NCI-H510A treated with DMSO at 0.1 percent for 48 hours (cell line): Measurements from ENCODE around the gene ZFHX3.

Experiments used
- DNase-seq: peaks from one replicate; lab custom pipeline; 2025; lab: John Stamatoyannopoulos, UW

The ZFHX3 gene

DNA sequence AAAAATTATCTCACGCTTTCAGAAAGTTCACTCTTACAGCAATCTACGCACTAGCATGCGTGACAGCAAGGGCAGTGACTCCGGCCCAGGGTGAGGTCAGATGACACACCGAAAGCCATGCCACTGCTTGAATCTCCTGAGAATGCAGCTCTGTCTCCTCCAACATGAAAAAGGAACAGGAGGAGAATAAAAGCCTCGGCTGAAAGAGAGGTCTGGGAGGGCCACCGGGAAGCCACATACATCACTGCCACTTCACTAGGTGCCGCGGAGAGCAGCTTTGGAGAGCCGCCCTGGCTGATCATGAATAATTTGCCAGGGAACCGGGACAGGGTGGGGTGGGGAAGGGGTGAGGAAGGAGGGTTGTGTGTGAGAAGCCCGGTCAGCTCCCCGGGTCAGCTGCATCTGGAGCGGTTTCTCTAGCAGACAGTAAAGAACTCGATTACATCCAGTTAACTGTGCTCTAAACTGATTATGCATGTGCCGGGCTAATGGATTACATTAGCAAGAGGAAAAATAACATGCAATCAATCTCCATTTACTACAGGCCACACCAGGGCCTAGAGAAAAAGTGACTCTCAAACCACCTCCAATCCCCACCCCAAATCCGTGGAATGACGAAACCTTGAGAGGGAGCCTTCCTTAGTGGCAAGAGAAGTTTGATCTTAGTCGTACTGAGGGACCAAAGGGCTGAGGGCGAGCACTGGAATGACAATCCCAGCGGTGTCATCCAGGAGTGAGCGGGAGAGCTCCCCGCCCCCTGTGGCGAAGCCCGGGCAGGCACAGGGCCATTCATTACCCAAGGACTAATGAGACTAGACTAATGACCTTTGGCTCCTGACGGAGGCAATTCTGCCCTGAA lies 100.3 kb downstream of the ZFHX3 start:
- DNase-seq: no peak

DNA sequence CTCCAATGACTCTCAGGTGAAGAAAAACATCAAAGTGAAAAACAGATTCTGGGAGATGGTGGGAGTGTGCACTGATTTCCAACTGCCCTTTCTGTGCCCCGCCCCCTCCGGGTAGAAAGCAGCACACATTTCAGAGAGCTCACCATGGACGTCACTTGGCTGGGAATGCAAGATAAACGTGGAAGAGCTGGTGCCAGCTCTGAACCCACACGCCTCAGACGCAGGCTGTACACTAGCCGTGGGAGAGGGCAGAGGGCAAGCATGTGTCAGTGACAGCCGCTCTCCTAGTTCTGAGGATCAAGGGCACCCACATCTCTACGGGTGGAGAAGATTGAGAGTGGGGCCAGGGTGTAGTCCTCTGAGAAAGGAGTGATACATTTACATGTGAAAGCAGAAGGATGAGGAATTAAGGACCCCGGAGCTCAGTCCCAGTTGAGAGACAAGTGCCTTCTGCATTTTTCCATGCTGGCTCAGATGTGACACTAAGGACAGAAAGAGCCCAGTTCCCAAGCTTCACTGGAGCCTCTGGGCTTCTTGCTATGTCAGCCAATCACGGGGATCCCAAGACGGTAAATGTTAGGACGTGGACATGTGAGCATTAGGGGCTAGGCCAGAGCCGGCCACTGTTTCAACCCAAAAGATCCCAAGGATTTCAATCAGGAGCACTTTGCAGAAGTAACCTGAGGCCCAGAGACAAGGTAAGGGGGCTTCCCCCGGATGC lies 101.3 kb downstream of the ZFHX3 start:
- DNase-seq: no peak

DNA sequence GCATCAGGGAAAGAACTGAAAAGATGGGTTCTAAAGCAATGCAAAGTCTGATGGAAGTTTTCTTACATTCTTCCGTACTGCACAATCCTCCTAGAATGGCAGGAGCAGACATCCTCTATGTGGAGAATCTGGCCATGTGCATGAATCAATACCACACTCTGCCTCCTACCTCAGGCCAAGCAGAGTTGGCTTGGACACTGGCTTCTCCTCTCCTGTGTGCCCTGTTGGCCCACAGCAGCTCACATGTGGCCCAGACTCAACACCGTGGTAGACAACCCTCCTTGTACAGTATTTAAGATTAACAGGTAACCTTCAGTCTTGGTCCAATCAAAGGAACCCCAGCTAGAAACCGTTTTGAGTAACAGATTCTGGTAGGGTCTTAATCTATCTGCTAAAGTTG lies 101.9 kb downstream of the ZFHX3 start:
- no peak for DNase-seq

DNA sequence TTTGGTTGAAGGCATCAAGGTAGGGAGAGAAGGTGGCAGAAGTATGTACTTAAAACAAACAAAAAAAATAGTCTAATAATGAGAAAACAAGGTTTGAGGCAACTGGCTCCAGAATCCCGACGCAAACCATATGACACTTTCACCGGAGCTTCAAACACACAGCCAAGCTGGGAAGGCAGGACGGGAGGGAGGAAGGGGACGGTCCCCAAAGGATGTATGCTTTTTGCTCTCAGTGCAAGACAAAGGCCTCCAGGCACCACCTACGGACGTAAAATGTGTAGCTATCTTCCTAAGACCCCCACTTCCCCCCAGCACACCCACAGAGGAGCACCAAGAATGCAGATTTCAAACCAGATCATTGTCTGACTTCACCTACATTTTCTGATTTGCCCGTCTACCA lies 102.3 kb downstream of the ZFHX3 start:
- DNase-seq: no peak

DNA sequence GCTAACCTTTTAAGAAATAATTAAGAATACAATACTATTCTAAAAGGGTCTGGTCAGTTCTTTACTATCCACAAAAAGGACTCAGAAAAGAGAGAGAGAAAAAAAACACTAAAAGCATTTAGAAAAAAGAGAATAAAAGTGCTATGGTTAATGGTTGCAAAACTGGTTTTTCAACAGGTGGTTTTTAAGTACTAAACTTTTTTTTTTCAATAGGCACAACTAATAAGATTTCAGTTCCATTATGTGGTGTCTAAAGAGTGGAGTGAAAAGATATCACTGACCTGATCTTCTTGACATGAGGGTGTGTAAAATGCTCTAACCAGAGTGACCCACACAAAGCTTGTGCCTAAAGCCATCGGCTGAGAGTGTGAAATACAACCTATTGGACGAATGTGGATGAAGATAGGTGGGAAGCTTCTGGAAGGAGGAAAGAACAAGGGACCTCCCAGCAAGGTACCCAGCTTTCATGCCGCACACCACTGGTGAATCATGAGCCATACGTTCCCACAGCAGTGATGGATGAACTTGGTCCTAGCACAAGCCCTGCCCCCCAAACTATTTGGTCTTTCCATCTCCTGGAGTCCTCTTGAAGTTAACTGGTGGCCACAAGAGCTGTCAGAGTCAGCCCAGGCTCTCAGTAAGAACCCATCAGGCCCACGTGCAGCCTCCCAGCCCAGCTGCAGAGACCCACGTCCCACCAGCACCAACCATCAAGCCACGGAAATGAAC lies 103.0 kb downstream of the ZFHX3 start:
- DNase-seq: no peak

DNA sequence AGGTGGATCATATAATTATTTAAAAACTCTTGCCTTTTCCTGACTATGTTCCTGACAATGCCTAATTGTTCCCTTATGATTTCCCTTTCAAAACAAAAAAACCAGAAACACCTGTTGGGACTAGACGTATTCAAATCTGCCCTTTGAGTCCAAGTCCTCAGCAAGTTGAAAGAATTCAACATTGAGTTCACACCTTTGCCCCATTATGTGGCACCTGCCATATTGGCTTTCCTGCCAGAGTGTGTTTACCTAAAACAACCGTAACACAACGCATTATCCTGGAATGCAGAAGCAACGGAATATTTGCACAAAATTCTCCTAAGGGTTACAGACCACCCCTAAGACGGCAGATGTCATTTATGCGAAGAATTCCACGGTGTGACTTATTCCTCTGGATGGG lies 105.9 kb downstream of the ZFHX3 start:
- DNase-seq: no peak

DNA sequence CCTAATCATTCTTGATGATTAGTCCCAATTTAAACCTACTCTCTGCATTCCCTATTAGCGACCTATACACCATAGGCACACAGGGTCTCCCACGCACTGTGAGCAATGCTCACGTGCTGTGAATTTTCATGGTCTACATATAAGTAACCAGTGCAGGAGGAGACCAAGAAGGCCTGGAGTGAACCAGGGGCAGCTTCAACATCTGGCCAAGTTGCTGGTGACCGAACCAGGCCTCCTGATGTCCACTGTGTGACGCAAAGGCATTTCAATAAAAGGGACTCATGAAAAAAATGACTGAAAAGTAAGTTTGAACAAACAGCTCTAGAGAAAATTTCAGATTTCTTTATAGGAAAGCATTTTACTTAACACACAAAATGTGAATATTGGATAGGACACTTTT lies 107.0 kb downstream of the ZFHX3 start:
- DNase-seq: no peak

DNA sequence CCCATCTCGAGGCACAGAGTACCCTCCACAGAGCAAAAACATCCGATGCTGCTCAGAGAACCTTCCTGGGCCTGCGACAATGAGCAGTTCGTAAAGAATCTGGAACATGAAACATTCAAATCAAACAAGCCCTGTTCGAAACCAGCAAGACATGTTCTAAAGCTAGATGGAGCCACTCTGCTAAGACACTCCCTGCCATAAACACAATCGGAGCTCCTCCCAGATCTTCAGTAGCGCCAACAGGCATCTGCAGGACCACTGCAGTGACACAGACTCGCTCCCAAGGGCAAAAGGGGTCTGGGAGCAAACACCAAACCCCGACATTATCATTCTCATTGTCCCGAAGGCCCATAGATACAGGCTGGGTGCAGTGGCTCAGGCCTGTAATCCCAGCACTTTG lies 108.7 kb downstream of the ZFHX3 start:
- DNase-seq: no peak

DNA sequence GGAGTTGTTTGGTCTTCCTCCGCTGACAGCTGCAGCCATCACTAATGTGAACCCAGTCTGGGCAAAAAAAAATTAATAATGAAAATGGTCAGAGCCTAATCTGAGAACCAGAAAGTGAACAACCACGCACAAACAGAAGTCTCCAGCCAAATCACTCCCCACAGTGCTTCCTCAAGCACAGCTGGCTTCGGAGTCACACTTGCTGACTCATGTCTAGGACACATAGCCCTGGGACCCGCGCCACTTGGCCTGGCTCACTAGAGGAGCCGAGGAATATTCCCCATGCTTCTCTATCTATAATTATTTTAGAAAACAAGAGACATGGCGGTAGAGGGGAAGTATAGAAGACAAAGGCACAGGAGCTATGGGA lies 109.1 kb downstream of the ZFHX3 start:
- no peak for DNase-seq

DNA sequence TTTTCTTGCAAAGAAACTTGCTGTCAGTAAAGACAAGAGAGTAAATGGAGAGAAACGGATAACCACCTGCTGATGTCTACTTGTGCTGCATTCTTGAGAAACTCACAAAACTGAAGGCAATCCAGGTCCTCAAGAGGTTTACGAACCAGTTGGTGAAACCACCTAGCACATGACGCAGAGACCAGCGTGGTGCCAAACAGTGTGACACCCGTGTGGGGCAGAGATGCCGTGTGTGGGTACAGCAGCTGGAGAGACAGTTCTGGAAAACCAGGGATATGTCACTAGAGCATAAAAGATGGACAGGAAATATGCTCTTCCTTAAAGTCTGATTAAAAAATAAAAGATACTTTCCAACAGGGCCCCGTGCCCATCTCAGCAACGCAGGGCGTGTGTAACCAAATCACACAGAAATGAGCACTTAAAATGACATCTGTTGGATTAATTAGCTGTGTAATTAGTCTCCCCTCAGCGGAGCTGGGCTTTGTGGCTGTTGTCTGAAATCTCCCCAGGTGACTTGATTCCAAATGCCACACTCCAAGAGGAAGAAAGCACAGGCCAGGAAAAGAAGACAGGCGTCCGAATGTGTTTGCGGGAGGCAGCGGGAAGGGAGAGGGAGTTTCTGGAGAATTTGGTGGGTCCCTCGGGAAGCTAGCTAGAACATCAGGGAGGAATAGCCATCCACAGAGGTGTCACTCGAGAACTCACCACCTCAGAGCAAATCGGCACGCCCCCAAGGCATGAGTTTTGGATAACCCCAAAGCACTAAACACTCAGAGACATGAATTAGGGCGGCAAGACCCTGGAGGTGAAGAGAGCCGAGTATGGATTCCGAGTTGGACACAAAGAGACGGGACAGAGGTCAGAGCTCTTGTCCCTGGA lies 109.8 kb downstream of the ZFHX3 start:
- no peak for DNase-seq

DNA sequence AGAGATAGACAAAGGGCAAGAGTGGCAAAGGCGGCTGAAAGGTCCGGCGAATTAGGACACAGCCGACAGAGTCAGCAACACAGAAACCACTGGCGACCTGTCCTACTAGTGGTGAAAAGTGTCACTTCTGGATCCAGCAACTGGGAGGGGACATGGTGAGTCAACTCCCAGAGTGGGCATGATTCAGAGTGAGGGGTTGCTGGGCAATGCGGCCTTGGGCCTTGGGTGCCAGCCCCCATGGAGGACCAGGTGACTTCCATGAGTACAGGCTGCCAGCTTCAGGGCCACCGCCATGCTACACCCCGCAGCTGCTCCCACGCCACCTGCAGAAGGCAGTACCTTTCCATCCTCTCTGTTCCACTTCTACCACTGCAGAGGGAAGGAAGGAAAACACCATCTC lies 110.6 kb downstream of the ZFHX3 start:
- DNase-seq: no peak

DNA sequence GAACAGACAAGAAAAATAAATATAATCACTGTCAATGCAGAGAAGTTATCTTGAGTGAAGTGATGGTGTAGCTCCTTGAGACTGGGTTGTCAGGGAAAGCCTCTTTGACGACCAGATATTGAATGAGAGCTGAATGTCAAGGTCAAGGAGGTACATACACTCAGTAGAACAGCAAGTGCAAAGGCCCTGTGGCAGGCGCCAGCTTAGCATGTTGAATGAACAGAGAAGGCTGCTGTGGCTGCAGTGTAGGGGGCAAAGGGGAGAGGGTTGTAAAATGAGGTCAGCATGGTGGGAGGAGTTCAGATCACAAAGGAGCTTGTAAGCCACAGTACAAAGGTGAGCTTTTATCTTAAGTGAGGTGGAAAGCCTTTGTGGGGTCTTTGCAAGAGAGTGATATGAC lies 111.5 kb downstream of the ZFHX3 start:
- DNase-seq: no peak

DNA sequence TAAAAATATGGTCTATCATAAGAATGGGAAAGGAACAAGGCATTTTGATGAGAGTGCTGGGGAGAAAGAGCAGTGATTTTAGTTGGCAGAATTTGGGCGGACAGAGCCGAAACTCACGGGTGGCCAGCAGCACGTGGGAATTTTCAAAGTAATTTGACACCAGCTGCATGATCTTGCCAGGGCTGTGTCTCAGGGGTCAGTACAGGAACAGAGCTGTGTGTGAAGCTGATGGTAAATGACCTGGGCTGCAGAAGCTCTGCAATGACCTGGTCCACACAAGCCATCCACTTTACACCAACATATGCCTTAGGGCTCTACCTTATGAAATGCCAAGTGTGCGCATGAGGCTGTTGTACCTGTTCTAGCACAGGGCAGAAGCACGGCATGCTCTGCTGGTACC lies 112.0 kb downstream of the ZFHX3 start:
- DNase-seq: no peak

DNA sequence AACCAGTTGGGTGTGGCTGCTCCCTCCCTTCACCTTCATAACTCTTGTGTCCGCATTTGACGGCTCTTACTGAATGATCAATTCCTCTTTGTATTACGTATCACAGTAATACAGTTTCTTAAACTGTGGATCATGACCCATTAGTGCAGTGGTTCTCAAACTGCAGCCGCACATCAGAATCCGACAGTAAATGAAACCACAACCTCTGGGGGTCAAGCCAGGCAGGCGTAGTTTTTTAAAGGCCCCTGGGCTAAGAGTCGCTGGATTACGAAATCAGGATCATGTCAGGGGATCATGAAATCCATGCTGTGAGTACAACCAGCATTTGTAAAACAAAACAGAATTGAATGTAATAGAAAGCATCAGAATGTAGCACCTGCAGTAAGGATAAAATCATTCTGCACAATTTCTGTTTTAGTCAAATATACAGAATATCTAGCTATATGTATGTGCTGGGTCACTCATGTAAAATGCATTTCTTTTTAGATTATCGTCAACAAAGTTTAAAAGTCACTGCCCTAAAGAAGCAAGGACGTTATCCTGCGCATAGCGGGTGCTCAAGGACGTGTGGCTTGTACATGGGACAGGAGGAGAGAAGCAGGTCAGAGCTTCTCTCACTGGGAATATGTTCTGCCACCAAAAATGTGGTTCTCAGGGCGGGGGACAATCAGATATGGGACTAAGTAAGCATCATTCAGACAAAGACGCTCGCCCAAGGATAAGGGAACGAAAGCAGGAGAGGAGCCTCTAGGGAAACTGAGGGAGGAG lies 113.1 kb downstream of the ZFHX3 start:
- DNase-seq: no peak

DNA sequence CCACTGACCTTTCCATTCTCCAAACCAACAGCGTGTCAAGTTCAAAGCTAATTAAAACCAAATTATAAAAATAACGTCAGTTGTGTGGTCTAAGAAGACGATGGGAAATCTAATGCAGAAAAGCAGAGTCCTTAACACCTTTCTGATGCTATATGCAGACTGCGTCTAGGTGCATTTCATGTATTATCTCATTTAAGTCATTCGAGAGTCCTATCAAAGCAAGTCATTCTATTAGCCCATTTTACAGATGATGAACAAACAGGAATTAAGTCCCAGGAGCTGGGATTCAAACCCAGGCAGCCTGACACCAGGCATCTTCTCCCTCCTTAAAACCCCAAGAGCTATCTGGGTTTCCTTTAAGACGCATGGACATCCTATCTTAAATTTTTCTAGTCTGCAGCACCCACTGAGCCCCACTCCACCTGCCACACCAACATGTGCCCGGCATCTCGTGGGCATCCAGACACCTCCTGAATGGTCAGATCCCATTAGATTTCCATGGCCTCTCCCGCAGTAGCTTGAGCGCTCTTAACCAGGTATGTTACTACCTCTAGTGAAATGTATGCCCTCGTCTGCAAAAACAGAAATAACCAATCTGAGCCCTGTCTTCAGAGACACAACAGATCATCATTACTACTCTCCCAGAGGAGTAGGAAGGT lies 115.1 kb downstream of the ZFHX3 start:
- no peak for DNase-seq

DNA sequence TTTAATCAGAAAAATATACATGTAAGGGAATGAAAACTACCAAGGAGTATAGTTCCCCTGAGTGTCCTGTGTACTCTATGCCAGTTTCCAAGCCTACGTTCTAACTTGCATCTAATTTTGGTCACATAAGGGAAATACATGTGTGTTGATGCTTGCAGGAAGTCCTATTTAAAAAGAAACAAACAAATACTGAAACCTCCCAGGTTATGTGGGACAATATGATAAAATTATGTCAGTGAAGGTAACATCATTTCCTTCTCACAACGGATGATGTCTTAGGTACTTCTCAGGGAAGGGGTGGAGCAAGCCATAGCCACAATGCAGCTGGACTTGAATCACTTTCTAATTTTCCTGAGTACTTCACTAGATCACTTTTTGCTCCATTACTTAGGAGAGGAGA lies 115.9 kb downstream of the ZFHX3 start:
- DNase-seq: no peak

DNA sequence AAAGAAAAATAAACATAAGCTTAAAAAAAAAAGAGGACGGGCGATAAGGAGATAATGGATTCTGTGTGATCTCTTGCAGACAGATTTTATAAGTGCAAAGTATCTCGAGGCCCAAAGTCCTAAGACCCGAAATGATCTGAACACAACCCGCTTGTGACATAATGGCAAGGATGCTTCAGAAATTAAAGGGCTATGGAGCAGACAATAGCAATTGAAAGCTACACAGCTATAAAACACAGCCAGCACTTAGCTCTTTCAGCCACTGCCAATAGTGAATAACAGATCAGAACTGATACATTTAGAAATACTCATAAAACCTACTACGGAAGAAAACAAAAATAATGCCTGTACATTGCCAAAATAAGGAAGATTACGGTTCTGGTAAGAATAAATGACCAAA lies 117.5 kb downstream of the ZFHX3 start:
- DNase-seq: no peak

DNA sequence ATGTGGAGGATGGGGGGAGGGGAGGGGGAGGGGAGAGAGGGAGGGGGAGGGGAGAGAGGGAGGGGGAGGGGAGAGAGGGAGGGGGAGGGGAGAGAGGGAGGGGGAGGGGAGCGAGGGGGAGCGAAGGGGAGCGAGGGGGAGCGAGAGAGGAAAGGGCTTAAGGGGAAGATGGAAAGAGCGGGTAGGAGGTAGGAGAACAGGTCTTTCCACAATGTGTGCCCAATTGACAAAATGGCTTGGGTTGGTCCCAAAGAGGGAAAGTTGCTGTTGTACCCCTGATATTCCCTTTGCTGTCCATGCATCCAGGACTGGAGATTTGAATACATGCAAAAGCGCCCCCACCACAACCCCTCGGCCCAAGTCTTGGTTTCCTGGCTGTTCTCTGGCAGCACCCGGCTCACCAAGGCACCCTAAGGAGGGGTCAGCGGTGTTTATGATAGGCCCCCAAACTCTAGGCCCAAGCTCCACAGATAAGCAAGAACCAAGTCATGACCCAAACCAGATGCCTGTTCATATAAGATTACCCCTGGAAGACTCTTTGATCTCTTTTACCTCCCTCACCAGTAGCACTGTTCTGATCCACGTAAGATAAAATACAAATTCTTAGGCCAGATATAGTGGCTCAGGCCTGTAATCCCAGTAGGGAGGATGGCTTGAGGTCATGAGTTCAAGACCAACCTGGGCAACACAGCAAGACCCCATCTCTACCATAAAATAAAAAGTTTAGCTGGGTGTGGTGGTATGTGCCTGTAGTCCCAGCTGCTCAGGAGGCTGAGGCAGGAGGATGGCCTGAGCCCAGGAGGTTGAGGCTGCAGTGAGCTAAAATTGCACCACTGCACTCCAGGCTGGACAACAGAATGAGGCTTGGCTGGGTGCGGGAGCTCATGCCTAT lies 119.6 kb downstream of the ZFHX3 start:
- DNase-seq: peak; percentile 29

DNA sequence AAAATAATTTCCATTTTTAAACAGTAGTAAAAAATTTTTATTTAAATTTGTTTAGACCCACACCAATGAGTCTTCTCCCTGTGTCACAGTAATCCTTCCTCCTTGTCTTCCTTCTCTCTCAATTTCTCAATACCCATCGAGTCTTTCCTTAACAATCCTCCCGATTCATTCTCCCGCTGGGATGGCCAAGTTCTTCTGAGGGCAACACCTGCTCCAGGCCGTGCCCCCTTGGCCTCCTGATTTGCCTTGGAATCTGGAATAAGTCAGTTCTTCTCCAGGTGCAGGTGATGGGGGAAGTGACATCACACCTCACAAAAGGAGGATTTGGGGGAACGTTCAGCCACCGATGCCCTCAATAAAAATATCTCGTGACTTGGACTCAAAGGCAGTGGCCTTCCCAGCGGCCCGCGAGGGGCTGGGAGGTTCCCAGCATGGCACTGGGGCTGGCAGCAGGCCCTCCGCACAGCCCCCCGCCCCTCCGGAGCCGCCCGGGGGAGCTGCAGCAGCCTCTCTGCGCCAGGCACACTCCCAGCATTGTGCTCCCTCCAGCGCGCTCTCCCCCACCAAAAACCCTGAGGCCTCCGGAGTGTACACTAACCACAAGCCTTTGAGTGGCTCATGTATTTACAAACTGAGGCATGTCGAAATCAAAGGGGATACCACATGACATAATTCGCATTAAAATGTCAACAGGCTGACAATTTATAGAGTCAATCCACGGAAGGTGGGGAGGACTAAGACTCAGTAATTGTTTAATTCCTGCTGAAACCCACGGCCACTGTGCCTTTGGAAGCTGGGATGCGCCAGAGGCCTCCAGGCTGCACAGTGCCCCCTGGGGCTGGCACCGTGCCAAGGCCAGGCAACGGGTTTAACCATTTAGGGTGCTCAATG lies 120.5 kb downstream of the ZFHX3 start:
- DNase-seq: peak; percentile 78
